ENCODE data around the gene COL9A1.

DNA sequence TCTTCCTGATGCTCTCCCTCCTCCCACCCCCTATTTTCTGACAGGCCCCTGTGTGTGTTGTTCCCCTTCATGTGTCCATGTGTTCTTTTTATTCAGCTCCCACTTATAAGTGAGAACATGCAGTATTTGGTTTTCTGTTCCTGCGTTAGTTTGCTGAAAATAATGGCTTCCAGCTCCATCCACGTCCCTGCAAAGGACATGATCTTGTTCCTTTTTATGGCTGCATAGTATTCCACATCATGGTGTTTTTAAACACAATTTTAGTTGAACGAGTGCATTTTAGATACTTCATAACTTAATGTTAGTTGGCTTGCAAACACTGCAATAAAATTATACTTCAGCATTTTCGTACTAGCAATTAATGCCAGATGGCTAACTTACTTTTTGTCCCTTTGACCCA, 28.5 kb downstream of the COL9A1 start:
- TF ChIP-seq, protein P1, sequence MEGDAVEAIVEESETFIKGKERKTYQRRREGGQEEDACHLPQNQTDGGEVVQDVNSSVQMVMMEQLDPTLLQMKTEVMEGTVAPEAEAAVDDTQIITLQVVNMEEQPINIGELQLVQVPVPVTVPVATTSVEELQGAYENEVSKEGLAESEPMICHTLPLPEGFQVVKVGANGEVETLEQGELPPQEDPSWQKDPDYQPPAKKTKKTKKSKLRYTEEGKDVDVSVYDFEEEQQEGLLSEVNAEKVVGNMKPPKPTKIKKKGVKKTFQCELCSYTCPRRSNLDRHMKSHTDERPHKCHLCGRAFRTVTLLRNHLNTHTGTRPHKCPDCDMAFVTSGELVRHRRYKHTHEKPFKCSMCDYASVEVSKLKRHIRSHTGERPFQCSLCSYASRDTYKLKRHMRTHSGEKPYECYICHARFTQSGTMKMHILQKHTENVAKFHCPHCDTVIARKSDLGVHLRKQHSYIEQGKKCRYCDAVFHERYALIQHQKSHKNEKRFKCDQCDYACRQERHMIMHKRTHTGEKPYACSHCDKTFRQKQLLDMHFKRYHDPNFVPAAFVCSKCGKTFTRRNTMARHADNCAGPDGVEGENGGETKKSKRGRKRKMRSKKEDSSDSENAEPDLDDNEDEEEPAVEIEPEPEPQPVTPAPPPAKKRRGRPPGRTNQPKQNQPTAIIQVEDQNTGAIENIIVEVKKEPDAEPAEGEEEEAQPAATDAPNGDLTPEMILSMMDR (IDR thresholded peaks at IDR 0.05) = no peak
- TF ChIP-seq POLR2A (IDR thresholded peaks at IDR 0.05) (no peak), EP300 (IDR thresholded peaks at IDR 0.05) (no peak)
